HG03103 (cell line): Measurements from ENCODE around the gene UNC5A.

Source experiments
- ATAC-seq: cut with Tn5 transposase; IDR thresholded peaks from one replicate; pipeline ENCODE4 v1.9.1; 2021; ENCODE audit warnings: low read depth; ENCODE audit not compliant: unreplicated experiment

The UNC5A gene

DNA sequence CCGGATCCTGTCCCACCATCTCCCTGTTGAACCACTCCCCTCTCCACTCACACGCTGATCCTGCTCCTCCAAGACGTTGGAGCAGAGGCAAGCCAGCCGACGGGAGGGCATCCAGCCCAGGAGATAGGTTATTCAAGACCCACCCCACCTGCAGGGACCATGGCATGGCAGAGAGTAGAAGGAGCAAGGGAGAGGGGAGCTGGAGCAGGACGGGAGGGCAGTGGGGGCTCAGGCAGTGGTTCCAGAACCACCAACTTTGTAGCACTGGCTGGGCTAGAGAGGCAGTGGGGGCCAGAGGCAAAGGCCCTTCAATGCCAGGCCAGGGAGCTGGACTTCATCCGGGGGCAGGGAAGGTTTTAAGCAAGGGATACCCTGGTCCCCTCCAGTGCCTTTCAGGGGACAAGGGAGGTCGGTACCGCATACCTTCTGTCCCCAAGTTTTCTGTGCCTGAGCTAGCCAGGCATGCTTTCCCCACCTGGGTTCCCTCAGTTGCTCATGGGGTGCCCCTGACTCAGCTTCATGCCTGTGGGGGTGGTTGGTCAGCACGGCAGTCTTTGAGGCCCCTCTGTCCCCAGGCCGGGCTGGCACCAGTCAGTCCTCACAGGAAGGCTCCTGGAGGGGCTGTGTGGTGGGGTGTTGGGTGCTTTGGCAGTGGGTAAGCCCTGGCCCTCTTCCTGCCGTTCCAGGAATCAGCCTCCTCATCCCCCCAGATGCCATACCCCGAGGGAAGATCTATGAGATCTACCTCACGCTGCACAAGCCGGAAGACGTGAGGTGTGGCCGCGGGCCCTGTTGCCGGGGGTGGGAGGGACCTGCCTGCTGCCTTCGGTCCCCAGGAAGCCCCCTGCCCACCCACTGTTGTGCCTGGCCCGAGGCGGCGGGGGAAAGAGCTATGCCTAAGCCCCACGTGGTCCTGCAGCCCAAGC lies 66.4 kb downstream of the UNC5A start:
- ATAC-seq = no peak

DNA sequence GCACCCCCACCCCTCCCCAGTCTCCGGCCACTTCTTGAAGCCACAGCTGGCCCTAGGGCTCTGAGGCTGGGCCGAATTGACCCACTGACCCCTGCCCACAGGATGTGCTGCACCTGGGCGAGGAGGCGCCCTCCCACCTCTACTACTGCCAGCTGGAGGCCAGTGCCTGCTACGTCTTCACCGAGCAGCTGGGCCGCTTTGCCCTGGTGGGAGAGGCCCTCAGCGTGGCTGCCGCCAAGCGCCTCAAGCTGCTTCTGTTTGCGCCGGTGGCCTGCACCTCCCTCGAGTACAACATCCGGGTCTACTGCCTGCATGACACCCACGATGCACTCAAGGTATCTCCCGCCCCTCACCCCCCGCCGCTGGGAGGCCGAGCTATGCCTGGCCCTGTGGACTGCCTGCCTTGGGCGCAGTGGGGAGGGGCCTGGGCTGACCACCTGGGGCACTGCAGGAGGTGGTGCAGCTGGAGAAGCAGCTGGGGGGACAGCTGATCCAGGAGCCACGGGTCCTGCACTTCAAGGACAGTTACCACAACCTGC lies 67.5 kb downstream of the UNC5A start:
- ATAC-seq = no peak

DNA sequence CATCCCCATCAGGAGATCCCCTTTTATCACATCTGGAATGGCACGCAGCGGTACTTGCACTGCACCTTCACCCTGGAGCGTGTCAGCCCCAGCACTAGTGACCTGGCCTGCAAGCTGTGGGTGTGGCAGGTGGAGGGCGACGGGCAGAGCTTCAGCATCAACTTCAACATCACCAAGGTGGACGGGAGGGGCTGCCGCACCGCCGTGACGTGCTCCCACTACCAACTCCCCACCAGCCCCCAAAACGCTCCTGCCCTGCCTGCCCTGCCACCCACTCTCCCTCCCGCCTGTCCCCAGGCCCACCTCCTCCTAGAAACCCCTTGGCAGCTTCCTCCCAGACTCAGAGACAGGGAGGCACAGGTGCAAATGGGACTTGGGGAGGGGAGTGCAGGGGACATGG lies 68.1 kb downstream of the UNC5A start:
- ATAC-seq = no peak

DNA sequence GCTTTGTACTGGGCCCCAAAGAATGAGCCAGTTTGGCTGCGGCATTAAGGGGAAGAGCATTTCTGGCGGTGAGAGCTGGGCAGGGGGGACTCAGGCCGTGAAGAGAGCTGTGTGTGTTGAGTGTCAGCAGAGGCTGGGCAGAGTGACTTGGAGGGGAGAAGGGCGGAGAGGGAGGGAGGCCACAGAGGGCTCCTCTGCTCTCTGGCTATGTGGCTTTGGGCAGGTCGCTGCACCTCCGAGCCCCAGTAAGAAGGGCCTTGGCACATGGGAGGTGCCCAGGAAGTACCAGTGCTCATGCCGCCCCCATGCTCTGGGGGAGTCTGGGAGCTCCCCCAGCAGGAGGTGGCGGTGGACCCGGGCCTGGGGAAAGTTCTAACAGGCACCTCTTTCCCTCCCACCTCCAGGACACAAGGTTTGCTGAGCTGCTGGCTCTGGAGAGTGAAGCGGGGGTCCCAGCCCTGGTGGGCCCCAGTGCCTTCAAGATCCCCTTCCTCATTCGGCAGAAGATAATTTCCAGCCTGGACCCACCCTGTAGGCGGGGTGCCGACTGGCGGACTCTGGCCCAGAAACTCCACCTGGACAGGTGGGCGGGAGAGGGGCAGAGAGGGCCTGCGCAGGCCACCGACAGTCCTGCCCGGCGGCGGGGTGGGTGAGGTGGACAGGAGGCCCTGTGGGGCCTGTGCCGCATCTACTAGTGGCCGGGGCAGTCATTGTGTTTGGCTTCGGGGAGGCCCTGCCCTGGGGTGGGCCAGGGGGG lies 68.7 kb downstream of the UNC5A start:
- no peak for ATAC-seq

DNA sequence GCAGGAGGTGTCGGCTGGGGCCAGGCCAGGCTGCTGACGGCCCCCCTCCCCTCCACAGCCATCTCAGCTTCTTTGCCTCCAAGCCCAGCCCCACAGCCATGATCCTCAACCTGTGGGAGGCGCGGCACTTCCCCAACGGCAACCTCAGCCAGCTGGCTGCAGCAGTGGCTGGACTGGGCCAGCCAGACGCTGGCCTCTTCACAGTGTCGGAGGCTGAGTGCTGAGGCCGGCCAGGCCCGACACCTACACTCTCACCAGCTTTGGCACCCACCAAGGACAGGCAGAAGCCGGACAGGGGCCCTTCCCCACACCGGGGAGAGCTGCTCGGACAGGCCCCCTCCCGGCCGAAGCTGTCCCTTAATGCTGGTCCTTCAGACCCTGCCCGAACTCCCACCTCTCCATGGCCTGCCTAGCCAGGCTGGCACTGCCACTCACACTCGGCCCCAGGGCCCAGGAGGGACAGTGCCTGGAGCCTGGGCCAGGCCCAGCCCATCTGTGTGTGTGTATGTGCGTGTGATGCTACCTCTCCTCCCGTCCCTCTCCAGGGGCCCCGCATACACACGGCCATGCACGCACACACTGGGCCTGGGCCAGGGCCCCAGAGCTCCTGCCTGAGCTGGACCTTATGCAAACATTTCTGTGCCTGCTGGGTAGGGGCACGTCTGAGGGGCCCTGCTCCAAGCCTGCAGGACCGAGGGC lies 69.5 kb downstream of the UNC5A start:
- ATAC-seq = no peak

DNA sequence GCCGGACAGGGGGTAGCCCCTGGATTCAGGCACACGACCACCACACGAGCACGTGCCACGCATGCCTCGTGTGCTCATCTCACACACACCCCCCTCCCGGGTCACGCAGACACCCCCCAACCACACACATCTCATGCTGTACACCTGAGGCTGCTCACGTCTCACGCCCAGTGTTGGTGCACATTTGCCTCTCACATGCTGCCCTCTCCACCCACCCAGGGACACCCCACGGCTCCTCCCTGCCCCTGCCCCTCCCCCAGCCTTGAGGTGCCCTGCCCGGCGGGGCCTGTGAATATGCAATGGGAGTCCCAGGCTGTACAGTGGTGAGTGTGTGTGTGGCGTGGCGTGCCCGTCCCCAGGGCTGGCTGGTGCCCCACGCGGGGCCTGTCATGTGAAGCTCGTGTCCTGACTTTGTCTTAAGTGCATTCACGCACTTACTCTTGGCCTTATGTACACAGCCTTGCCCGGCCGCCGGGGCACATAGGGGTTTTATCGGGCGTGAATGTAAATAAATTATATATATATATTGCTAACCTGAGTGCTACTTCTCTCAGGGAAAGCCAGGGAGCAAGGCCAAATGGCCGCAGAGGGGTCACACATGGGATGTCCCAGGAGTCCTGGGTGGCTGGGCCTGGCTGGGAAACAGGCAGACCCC lies 70.1 kb downstream of the UNC5A start:
- ATAC-seq = no peak

DNA sequence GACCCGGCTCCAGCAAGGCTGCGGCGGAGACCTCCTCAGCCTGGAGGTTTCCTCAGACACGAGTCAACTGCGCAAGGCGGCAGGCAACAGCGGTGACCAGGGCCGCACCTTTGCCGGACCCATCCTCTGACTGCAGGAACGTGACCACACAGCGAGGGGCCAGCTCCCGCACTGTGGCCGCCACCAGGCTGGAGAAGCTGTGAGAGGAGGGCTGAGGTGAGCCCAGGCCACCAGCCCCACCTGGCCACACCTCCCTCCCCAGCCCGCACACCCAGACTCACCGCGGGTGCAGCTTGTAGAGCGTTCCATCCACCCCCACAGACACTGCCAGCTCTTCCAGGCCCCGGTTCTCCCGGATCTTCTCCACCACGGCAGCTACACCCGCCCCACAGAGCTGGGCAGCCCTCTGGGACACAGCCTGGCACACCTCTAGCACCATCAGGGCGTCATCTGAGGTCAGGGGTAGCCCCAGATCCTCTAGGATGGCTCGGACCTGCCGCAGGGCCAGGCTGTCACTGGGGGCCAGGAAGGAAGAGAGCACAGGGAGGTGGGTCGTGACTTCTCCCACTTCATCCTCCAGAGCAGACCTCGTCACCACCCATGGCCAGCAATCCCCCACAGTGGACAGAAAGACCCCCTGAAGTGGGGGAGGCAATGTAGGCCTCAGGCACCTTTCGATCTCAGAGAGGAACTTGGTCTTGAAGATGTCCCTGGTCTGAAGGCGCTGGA lies 70.8 kb downstream of the UNC5A start:
- ATAC-seq = no peak

DNA sequence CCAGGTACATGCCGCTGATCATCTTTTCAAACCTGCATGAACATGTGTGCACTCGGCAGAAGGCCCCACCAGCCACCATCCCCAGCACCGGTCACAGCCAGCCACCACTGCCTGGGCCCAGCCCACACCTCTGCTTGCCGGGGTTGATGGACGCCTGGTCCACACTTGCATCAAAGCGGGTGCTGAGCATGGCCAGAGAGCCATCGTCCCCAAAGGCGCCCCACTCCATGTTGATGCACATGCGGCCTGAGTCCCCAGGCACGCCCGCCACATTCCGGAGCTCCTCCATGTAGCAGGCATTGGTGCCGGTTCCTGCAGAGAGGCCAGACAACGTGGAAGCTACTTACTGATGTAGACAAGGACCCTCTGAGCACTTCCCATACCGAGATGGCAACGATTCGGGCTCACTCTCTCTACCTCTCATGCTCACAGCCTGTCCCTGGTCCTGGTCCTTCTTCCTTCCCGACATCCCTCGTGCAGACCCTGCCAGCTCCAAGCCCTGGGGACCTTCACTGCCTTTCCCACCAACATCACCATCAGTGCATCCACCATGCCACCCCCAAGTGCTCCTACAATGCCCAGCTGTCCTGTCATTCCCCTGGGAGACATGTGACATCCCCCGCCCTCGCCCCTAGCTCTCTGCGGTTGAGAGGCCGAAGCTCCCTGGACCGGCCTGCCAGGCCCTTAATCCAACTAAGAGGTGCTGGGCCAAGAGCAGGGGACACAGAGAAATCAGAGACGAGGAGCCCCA lies 71.6 kb downstream of the UNC5A start:
- ATAC-seq = no peak

DNA sequence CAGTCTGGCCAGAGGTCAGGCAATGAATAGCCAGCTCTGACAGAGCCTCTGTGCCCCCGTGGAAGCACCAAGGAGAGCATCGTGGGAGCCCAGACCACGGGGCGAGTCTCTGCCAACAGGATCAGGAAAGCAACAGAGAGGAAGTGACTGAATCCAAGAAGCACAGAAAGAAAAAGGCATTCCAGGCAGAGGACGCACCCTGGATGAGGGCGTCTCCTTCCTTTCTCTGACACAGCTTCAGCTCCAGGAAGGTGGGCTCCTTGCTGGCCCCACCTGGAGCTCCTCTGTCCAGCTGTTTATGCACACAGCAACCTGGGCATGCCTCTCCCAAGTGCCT lies 72.2 kb downstream of the UNC5A start:
- ATAC-seq = no peak

DNA sequence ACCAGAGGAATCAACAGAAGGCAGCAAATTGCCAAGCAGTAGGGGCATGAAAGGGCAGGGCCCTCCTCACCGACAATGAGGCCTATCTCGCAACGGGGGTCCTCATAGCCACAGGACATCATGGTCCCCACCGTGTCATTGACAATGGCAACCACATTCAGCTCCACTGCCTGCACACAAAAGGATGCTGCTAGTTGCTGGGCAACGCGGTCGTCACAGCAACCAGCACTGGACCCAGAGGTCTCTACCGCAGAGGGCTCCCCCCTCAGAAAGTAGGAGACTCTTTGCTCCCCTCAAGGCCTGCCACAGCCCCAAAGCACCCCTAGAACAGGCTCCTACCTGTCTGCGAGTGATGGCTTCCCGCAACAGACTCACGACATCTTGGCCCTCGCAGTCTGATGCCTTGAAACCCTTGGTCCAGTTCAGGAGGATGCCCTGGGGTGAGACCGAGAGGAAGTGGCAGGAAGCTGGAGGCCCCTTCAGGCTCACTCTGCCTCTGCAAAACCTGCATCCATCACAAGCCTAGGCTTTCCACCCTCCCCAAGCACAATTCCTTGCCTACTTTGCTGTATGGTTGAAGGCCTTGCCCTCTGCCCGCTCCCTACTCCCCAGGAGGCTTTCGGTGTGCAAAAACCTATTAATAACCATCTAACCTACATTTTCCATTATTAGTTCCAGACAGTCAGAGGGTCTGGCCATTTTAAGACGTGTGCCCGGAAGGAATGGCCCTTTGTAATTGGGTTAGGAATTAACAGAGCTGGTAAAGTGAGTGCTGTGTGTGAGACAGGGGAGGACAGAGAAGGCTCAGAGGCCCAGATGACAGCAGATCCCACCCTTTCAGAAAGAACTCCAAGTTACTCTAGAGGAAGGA lies 73.6 kb downstream of the UNC5A start:
- ATAC-seq = no peak

DNA sequence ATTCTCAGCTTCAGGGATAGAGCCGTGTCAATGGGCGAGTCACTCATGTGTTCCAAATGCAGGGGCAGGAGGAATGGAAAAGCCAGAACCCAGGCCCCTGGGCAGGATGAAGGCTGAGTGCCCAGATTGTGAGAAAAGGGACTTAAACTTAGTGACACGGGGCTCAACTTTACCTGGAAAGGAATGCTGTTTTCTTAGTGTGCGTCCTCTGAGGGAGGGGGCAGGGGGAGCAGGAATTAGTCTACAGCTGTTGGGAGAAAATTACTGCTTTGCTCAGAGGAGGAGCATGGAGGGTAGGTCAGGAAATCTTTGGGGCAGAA lies 74.2 kb downstream of the UNC5A start:
- ATAC-seq = no peak

DNA sequence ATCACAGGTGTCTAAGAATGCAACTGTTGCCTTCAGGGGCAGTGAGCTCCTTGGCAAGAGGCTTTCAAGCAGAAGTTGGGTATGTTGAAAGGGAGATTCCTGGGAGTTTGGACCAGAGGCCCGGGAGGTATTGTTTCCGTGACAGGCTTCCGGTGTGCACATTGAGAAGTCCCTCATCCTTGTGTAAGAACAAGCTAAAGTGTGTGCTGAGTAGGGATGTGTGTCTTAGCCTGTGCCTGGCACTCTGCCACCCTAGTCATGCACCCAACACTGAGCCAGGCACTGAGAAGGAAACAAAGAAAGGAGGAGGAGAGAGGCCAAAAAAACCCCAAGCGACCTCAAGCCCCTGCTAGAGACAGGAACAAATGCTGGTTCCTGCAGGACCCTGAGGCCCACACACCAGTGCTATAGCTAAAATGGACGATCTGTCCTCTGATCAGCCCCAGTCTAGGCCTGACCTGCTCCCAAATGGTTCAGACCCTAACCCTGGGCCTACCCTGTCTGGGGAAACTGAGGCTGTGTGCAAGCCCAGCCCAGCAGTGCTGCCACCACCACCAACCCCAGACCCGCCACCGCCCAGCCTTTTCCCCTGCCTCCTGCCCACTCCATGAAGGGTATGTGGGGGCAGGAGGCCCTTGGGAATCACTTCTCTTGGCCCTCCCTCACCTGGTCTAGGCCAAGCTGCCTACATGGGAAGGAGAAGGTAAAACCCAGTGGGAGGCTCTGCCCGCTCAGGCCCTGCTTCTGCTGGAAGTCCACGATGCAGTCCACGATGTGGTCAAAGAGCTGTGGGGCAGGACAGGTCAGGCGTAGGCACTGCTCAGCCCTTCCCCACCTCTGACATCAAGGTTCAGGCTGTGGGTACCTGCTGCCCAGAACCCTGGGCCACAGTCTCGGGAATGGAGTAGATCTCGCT lies 76.2 kb downstream of the UNC5A start:
- no peak for ATAC-seq

DNA sequence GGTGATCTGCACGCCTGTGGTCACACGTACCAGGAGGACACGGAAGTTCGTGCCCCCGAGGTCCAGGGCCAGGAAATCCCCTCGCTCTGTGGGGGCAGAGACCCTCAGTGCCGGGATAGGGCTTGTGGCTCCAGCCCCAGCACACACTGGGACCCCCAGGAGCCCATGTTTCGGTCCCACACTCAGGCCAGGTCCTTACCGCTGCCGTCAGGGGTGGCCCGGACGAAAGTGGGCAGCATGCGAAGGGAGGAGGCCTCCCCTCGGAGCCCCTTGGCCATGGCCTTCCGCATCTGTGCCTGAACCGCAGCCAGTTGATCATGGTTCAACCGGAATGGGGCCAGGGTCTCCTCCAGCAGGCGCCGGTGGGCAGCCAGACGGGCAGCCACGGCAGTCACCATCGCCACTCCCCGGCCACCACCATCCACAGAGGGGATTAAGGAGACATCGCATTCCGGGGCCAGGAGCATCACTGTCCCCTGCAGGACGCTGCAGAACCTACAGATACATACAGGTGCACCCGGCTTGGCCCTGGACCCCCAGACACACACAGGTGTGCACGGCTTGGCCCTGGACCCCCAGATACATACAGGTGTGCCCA lies 77.0 kb downstream of the UNC5A start:
- no peak for ATAC-seq

DNA sequence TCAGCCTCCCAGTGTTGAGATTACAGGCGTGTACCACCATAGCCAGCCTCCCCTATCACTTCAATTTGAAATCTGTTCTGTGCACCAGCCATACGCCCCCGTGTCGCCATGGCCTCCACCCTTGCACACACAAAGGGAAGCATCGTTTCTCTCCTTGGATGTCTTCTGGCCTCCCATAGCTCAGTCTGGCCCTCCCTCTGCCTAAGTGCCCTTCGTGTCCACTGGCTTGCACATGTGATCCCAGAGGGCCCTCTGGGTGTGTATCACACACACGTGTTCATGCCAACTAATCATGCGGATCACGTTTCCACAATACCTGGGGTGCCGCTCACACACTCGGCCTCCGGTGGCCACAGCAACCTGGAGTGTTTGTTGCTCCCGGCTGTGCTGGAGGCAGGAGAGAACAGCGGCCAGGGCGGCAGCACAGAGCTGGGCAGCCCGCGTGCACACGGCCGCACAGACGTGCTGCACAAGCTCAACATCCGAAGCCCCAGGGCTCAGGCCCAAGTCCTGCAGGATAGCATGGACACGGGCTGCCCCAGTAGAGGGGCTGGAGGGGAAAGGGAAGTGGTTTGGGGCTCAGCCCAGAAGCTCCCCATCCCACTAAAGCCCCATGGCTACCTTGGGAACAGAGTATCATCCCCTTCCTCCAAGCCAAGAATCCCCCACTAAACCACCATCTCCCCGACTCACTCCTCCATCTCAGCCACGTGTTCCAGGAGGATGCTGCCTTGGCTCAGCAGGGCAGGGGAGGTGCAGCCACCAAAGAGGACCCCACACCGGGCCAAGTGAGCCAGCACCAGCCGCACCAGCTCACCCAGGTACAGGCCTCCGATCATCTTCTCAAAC lies 77.9 kb downstream of the UNC5A start:
- no peak for ATAC-seq

DNA sequence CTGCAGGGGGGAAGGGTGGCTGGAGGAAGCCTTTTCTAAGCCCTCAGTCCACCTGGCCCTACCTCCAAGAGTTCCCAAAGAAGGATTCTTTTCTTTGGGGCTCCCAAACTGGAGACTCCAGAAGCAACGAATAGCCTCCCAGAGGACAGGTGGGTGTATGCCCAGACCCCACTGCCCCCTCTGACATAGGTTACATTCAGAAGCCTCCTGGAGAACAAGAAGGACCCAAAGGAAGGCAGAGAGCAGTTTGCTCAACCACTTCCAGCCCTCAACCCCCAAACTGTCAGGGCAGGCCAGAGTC lies 78.5 kb downstream of the UNC5A start:
- no peak for ATAC-seq
